ENCODE data around the gene ZNF165. TPM values are rescaled to one million over a fixed set of nuclear protein-coding genes. Genes with fewer than 3 reads are reported as not detected.
A peak's percentile ranks its signal among the peaks of the same experiment; 100 is the strongest.
"Not testable (repeated sequence)": the region's sequence is repeated elsewhere in the genome, so short reads cannot be mapped to it uniquely, and the experiment has no call there.

ZNF165 gene
- total RNA-seq, 1 donor from 2014 or later: not detected

DNA sequence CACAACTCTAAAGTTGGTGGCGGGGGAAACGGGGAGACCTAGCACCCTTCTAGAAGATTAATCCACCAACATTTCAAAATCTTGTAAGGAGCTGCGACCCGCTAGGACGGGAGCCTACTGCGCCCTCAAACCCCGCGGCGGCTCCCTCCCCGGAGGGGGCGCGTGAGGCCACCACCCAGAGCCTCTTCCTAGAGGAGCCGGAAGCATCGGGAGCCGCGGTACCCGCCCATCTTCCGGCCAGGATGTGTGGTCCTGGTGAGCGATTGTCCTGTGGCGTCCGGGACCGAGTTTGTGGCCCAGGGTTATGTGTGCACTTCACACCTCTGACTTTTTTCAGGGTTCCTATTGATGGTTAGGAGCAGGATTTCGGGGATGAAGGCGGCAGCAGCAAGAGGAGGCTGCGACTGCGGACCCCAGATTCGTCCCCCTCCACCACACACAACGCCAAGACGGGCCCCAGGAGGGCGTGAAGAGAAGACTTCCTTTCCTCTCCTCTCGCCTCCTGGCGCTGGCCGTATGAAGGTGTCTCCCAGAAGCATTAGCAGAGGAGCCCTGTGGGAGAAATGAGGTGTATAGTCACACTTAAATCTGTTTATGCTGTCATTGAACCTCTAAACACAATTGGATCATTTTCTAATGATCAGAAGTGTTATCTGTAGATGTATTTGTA, 10.7 kb downstream of the ZNF165 start:
- no peaks in the 10 kb centered on the region for H3K9me3 ChIP-seq
- no peaks in the 10 kb centered on the region for H3K27me3 ChIP-seq
- no peaks in the 10 kb centered on the region for H3K4me1 ChIP-seq
- peaks cover 5 to 7% of the 10 kb centered on the region in 2 donors for H3K36me3 ChIP-seq
- intact Hi-C loops (cut with DNase I): no loop called here
- no peak overlapping the region for H3K4me3 ChIP-seq
- DNase-seq (ENCODE audit: low spot score in 2 of 2): no peak
- TF ChIP-seq CTCF (IDR thresholded peaks at IDR 0.05): no peak
- H3K27ac ChIP-seq: no peak overlapping the region

DNA sequence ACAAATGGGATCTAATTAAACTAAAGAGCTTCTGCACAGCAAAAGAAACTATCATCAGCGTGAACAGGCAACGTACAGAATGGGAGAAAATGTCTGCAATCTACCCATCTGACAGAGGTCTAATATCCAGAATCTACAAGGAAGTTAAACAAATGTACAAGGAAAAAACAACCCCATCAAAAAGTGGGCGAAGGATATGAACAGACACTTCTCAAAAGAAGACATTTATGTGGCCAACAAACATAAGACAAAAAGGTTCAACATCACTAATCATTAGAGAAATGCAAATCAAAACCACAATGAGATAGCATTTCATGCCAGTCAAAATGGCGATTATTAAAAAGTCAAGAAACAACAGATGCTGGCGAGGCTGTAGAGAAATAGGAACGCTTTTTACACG, 21.9 kb downstream of the ZNF165 start:
- H3K36me3 ChIP-seq; H3K27ac ChIP-seq; H3K27me3 ChIP-seq; intact Hi-C loops (cut with DNase I); H3K4me3 ChIP-seq; H3K4me1 ChIP-seq; H3K9me3 ChIP-seq; DNase-seq (ENCODE audit: low spot score in 2 of 2): not testable (repeated sequence)

- H3K9me3 ChIP-seq; H3K27me3 ChIP-seq; H3K36me3 ChIP-seq; H3K4me3 ChIP-seq; DNase-seq (ENCODE audit: low spot score in 2 of 2); H3K27ac ChIP-seq; intact Hi-C loops (cut with DNase I); H3K4me1 ChIP-seq: not testable (repeated sequence)
Observed at GRCh38 chr6:28102699-28103098, 22.3 kb downstream of the ZNF165 start.

GRCh38 chr6:28104392-28105244, 24.2 kb downstream of the ZNF165 start:
- intact Hi-C loops (cut with DNase I): loop anchor here (1.0 kb wide), 1 partner anchor 23 kb away; no protein-coding TSS in a partner anchor
- peak; percentile 26 to 86 for DNase-seq (ENCODE audit: low spot score in 2 of 2)

GRCh38 chr6:28105245-28105639, 24.9 kb downstream of the ZNF165 start:
- no peak for DNase-seq (ENCODE audit: low spot score in 2 of 2)
- intact Hi-C loops (cut with DNase I): no loop called here
- H3K4me1 ChIP-seq: peaks cover 0 to 3% of the 10 kb centered on the region in 2 donors
- H3K36me3 ChIP-seq: no peaks in the 10 kb centered on the region
- no peak for TF ChIP-seq CTCF (IDR thresholded peaks at IDR 0.05)
- H3K27ac ChIP-seq: peak overlapping the region in 1 of 2 donors; percentile 79
- no peaks in the 10 kb centered on the region for H3K27me3 ChIP-seq
- peak overlapping the region; percentile 82 to 88 for H3K4me3 ChIP-seq
- no peaks in the 10 kb centered on the region for H3K9me3 ChIP-seq

More at GRCh38 chr6:28104392-28105244, 24.2 kb downstream of the ZNF165 start:
- no peaks in the 10 kb centered on the region for H3K9me3 ChIP-seq
- peak; percentile 72 to 80 (median 79) for TF ChIP-seq CTCF (IDR thresholded peaks at IDR 0.05)
- no peaks in the 10 kb centered on the region for H3K36me3 ChIP-seq
- peak overlapping the region; percentile 82 to 88 for H3K4me3 ChIP-seq
- H3K4me1 ChIP-seq: peaks cover 0 to 3% of the 10 kb centered on the region in 2 donors
- peak overlapping the region; percentile 73 to 79 for H3K27ac ChIP-seq
- no peaks in the 10 kb centered on the region for H3K27me3 ChIP-seq

DNA sequence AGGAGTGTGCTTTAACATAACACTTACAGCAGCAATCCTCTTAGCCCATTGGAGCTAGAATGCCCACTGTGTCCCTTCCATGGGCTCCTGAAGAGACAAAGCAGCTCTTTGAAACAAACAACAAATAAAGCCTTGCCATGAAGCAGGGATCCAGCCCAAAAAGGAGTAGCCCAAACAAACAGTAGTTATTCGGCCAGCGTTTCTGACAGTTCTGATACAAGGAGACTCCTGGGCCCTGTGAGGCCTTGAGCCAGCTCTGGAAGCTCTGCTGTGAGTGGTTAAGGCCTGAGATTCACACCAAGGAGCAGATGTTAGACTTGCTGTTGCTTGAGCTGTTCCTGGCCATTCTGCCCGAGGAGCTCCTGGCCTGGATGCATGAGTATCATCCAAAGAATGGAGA, 27.1 kb downstream of the ZNF165 start:
- Histone ChIP-seq H3K4me1 (peaks cover 0 to 3% of the 10 kb centered on the region in 2 donors), H3K9me3 (no peaks in the 10 kb centered on the region), H3K36me3 (no peaks in the 10 kb centered on the region), H3K27me3 (no peaks in the 10 kb centered on the region), H3K4me3 (no peak overlapping the region), H3K27ac (no peak overlapping the region)
- DNase-seq (ENCODE audit: low spot score in 2 of 2): no peak
- TF ChIP-seq CTCF (IDR thresholded peaks at IDR 0.05): no peak
- intact Hi-C loops (cut with DNase I): no loop called here
